Measurements from ENCODE around the gene PDILT.

GRCh38 chr16:20321671-20322070 lies 82.9 kb downstream of the PDILT start:
- TF ChIP-seq CTCF (conservative IDR thresholded peaks at IDR 0.05; ENCODE audit: low read depth, low read length) (no peak), EZH2 (IDR thresholded peaks at IDR 0.05; ENCODE audit: low read length, unreplicated experiment) (no peak)
